GM18867 (cell line): ENCODE results near the gene DCAF4.
A peak's percentile ranks its signal among the peaks of the same experiment; 100 is the strongest.

Source experiments
- ATAC-seq: cut with Tn5 transposase; IDR thresholded peaks from one replicate; pipeline ENCODE4 v1.9.1; 2021; ENCODE audit warnings: mild to moderate bottlenecking, moderate library complexity; ENCODE audit not compliant: unreplicated experiment

The DCAF4 gene

GRCh38 chr14:72894623-72895378 is 31.5 kb upstream of the DCAF4 start:
- ATAC-seq, result no peak

- no peak for ATAC-seq
These were observed 27.8 kb upstream of the DCAF4 start for GRCh38 chr14:72898448-72898847.

- ATAC-seq, result no peak
These were observed 24.9 kb upstream of the DCAF4 start for GRCh38 chr14:72901361-72901760.

GRCh38 chr14:72902801-72903530 is 23.3 kb upstream of the DCAF4 start:
- ATAC-seq, result no peak

GRCh38 chr14:72903716-72904115 is 22.5 kb upstream of the DCAF4 start:
- no peak for ATAC-seq

GRCh38 chr14:72904218-72904617 is 22.0 kb upstream of the DCAF4 start:
- no peak for ATAC-seq

- ATAC-seq, result no peak
These were observed 21.3 kb upstream of the DCAF4 start for GRCh38 chr14:72904840-72905561.

GRCh38 chr14:72906316-72906715 is 19.9 kb upstream of the DCAF4 start:
- no peak for ATAC-seq

- ATAC-seq, result no peak
These were observed 19.4 kb upstream of the DCAF4 start for GRCh38 chr14:72906879-72907278.

GRCh38 chr14:72907886-72908285 is 18.4 kb upstream of the DCAF4 start:
- ATAC-seq, result no peak

GRCh38 chr14:72909163-72909562 is 17.1 kb upstream of the DCAF4 start:
- no peak for ATAC-seq

- no peak for ATAC-seq
These were observed 12.5 kb upstream of the DCAF4 start for GRCh38 chr14:72913809-72914208.

GRCh38 chr14:72916174-72916573 is 10.1 kb upstream of the DCAF4 start:
- no peak for ATAC-seq

GRCh38 chr14:72917094-72917802 is 9.0 kb upstream of the DCAF4 start:
- ATAC-seq, result no peak

GRCh38 chr14:72920008-72920407 is 6.3 kb upstream of the DCAF4 start:
- no peak for ATAC-seq

- ATAC-seq, result no peak
These were observed 4.9 kb upstream of the DCAF4 start for GRCh38 chr14:72921396-72921795.

GRCh38 chr14:72924337-72924736 is 1.9 kb upstream of the DCAF4 start:
- no peak for ATAC-seq

- no peak for ATAC-seq
These were observed 999 bp upstream of the DCAF4 start for GRCh38 chr14:72925171-72925759.

- peak; percentile 13 for ATAC-seq
These were observed 411 bp upstream of the DCAF4 start for GRCh38 chr14:72925815-72926291.

GRCh38 chr14:72928872-72929271 is 2.6 kb downstream of the DCAF4 start:
- ATAC-seq, result no peak
